MM.1S (cell line): ENCODE data around the gene TMTC3.

Source experiments
- DNase-seq: peaks from one replicate; pipeline ENCODE4 v3.0.0-alpha.2; 2015
- H2AFZ ChIP-seq: fragments of 300-600 bp; sonication (generic); 2 replicates; pipeline ENCODE4 v1.6.0; 2016; ENCODE audit warnings: antibody characterized with exemption, low read length
- H3F3A ChIP-seq: fragments of 300-600 bp; sonication (generic); 2 replicates; pipeline ENCODE4 v1.6.1; 2016; ENCODE audit warnings: mild to moderate bottlenecking, antibody characterized with exemption, low read length, moderate library complexity, mixed read lengths; ENCODE audit not compliant: insufficient read depth
- H3K27ac ChIP-seq: fragments of 300-600 bp; sonication (generic); 2 replicates; pipeline ENCODE4 v1.5.1; 2016; ENCODE audit warnings: mild to moderate bottlenecking, low read length
- H3K27me3 ChIP-seq: fragments of 300-600 bp; sonication (generic); replicated peaks from 2 replicates; pipeline ENCODE4 v1.6.0; 2016; ENCODE audit warnings: low read length; ENCODE audit not compliant: insufficient read depth
- H3K36me3 ChIP-seq: fragments of 300-600 bp; sonication (generic); replicated peaks from 2 replicates; pipeline ENCODE4 v1.6.1; 2016; ENCODE audit warnings: mild to moderate bottlenecking, low read length, mixed read lengths; ENCODE audit not compliant: insufficient read depth
- H3K4me1 ChIP-seq: fragments of 300-600 bp; sonication (generic); 2 replicates; pipeline ENCODE4 v1.6.1; 2016; ENCODE audit warnings: low read length, mixed read lengths
- H3K4me2 ChIP-seq: fragments of 300-600 bp; sonication (generic); 2 replicates; pipeline ENCODE4 v1.6.0; 2016; ENCODE audit warnings: low read depth, low read length
- H3K4me3 ChIP-seq: fragments of 300-600 bp; sonication (generic); 2 replicates; pipeline ENCODE4 v1.5.1; 2016; ENCODE audit warnings: low read length, mixed read lengths
- H3K79me2 ChIP-seq: fragments of 300-600 bp; sonication (generic); 2 replicates; pipeline ENCODE4 v1.6.1; 2016; ENCODE audit warnings: mixed run types, low read length, mixed read lengths
- H3K9ac ChIP-seq: fragments of 300-600 bp; sonication (generic); 2 replicates; pipeline ENCODE4 v1.6.1; 2016; ENCODE audit warnings: low read length, mixed read lengths
- H3K9me2 ChIP-seq: fragments of 300-600 bp; sonication (generic); replicated peaks from 2 replicates; pipeline ENCODE4 v1.6.1; 2016; ENCODE audit warnings: mild to moderate bottlenecking, low read length, mixed read lengths; ENCODE audit not compliant: insufficient read depth
- H3K9me3 ChIP-seq: fragments of 300-600 bp; sonication (generic); replicated peaks from 2 replicates; pipeline ENCODE4 v1.6.1; 2016; ENCODE audit warnings: mild to moderate bottlenecking, low read length, mixed read lengths; ENCODE audit not compliant: insufficient read depth
- H4K20me1 ChIP-seq: fragments of 300-600 bp; sonication (generic); 2 replicates; pipeline ENCODE4 v1.6.1; 2016; ENCODE audit warnings: mild to moderate bottlenecking, low read length, moderate library complexity, mixed read lengths; ENCODE audit not compliant: insufficient read depth
- EZH2 ChIP-seq: fragments of 300-600 bp; sonication (generic); optimal IDR thresholded peaks from 2 replicates; pipeline ENCODE3; 2017; ENCODE audit warnings: low read depth, mild to moderate bottlenecking, antibody characterized with exemption, low read length, mixed read lengths
- EZH2phosphoT487 ChIP-seq: fragments of 300-600 bp; sonication (generic); IDR thresholded peaks from 2 replicates; pipeline ENCODE4 v1.6.1; 2018; ENCODE audit warnings: antibody characterized with exemption, low read length
- TF ChIP-seq, protein P1 (sequence below): fragments of 300-600 bp; sonication (generic); IDR thresholded peaks from 2 replicates; pipeline ENCODE4 v1.5.1; 2016; ENCODE audit warnings: antibody characterized with exemption, low read length, mixed read lengths

TMTC3 gene

DNA sequence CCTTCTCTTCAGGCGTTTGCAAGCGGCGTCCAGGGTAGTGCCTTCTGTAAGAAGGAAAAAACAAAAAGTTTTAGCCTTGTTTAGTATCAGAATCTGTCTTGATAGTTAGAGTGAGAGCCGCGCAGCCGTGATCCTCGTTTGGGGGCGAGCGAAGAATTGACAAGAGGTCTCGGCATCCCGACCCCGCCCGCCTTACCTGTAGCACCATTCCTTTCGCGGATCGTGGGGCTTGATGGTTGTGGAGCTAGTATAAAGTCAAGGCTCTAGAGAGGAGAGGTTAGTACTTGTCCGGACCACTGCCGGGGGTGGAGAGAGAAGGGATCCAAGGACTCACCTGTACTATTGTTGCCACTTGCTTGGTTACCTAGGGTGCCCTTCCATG, 494 bp downstream of the TMTC3 start:
- H3K4me3 ChIP-seq = peak overlapping the region; percentile 91
- DNase-seq = peak; percentile 34
- no peaks in the 10 kb centered on the region for H4K20me1 ChIP-seq
- H2AFZ ChIP-seq = peak overlapping the region; percentile 83
- H3K27me3 ChIP-seq = no peaks in the 10 kb centered on the region
- H3K9me3 ChIP-seq = no peaks in the 10 kb centered on the region
- H3F3A ChIP-seq = peaks cover 7% of the 10 kb centered on the region; the same call in 1 of the 2 replicates
- peak overlapping the region; percentile 83 for H3K9ac ChIP-seq
- peak overlapping the region; percentile 75 for H3K27ac ChIP-seq
- peaks cover 44% of the 10 kb centered on the region for H3K79me2 ChIP-seq
- H3K4me2 ChIP-seq = peak overlapping the region; percentile 91
- H3K9me2 ChIP-seq = no peaks in the 10 kb centered on the region
- peaks cover 7% of the 10 kb centered on the region; the same call in 1 of the 2 replicates for H3K4me1 ChIP-seq
- no peak for TF ChIP-seq EZH2phosphoT487
- no peaks in the 10 kb centered on the region for H3K36me3 ChIP-seq

DNA sequence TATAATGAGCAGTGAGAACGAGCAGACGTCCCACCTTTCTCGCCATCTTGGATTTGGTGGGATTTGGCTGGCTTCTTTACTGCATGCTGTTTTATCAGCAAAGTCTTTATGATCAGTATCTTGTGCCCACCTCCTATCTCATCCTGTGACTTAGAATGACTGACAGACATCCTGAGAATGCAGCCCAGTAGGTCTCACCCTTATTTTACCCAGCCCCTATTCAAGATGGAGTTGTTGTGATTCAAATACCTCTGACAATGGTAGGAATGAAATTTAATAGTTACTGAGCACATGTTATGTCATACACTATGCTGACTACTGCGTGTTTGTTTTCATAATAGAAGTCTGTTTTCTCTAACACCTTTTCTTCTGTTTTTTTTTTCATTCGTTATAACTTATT, 1.9 kb downstream of the TMTC3 start:
- no peaks in the 10 kb centered on the region for H3K27me3 ChIP-seq
- peaks cover 7% of the 10 kb centered on the region; the same call in 1 of the 2 replicates for H3F3A ChIP-seq
- peaks cover 47% of the 10 kb centered on the region for H3K79me2 ChIP-seq
- no peak overlapping the region for H3K27ac ChIP-seq
- H3K9me2 ChIP-seq = no peaks in the 10 kb centered on the region
- no peak overlapping the region for H3K4me2 ChIP-seq
- no peak overlapping the region for H2AFZ ChIP-seq
- H3K4me1 ChIP-seq = peaks cover 7% of the 10 kb centered on the region; the same call in 1 of the 2 replicates
- H3K9ac ChIP-seq = no peak overlapping the region
- no peaks in the 10 kb centered on the region for H3K36me3 ChIP-seq
- no peaks in the 10 kb centered on the region for H3K9me3 ChIP-seq
- no peak for DNase-seq
- no peaks in the 10 kb centered on the region for H4K20me1 ChIP-seq
- TF ChIP-seq EZH2 (no peak), EZH2phosphoT487 (no peak)
- TF ChIP-seq, protein P1, sequence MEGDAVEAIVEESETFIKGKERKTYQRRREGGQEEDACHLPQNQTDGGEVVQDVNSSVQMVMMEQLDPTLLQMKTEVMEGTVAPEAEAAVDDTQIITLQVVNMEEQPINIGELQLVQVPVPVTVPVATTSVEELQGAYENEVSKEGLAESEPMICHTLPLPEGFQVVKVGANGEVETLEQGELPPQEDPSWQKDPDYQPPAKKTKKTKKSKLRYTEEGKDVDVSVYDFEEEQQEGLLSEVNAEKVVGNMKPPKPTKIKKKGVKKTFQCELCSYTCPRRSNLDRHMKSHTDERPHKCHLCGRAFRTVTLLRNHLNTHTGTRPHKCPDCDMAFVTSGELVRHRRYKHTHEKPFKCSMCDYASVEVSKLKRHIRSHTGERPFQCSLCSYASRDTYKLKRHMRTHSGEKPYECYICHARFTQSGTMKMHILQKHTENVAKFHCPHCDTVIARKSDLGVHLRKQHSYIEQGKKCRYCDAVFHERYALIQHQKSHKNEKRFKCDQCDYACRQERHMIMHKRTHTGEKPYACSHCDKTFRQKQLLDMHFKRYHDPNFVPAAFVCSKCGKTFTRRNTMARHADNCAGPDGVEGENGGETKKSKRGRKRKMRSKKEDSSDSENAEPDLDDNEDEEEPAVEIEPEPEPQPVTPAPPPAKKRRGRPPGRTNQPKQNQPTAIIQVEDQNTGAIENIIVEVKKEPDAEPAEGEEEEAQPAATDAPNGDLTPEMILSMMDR = no peak
- no peak overlapping the region for H3K4me3 ChIP-seq

DNA sequence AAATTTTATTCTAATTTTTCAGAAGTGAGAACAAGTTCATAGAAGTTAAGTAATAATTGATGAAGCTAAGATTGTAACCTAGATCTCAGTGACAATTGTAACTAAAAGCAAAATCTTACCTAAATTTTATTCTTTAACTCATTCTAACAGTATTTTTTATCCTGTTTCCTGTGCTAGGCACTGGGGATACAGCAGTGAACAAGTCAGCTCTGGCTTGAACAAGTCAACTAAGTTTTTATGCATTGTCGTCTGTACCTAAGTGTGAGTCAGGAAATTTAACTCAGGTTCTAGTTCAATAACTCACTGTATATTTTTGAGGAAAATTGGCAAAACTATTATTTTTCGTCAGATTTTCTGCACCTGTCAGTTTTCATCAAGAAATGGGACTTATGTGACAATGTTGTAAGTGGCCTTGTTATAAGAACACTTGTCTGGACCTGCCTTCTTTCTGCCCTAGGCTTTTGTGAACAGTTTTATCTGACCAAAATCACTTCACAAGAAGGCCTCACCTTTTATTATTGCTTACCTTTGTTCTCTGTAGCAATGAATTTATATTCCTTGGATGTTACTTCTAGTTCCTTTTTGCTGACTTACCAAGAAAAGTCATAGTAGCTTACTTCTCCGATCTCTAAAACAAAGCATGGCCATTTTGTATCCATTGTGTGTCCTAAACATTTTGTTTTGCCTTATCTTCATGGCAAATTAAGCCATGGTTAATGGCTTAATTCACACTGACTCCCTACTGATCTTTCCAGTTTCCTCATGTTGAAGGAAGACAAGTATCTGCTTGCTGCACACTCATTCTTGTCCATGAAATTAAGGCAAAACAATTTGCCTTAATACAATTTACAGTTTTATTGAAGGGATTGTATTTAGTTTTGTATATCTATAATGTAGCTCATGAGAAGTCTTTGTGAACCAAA, 2.7 kb downstream of the TMTC3 start:
- no peak overlapping the region for H3K9ac ChIP-seq
- peaks cover 48% of the 10 kb centered on the region for H3K79me2 ChIP-seq
- H4K20me1 ChIP-seq = no peaks in the 10 kb centered on the region
- no peaks in the 10 kb centered on the region for H3K9me3 ChIP-seq
- H3K36me3 ChIP-seq = no peaks in the 10 kb centered on the region
- no peak overlapping the region for H3K27ac ChIP-seq
- H3K4me1 ChIP-seq = peaks cover 7% of the 10 kb centered on the region; the same call in 1 of the 2 replicates
- no peak overlapping the region for H3K4me3 ChIP-seq
- no peaks in the 10 kb centered on the region for H3K27me3 ChIP-seq
- no peak for DNase-seq
- TF ChIP-seq EZH2 (no peak), EZH2phosphoT487 (no peak)
- TF ChIP-seq, protein P1 = no peak
- peaks cover 7% of the 10 kb centered on the region; the same call in 1 of the 2 replicates for H3F3A ChIP-seq
- no peak overlapping the region for H2AFZ ChIP-seq
- no peak overlapping the region for H3K4me2 ChIP-seq
- H3K9me2 ChIP-seq = no peaks in the 10 kb centered on the region
